Hair follicular keratinocyte (primary cell): ENCODE data around the gene SH3BGRL2. TPM values are rescaled to one million over a fixed set of nuclear protein-coding genes. Genes with fewer than 3 reads are reported as not detected.

Source experiments
- total RNA-seq: library from RNA; depleted of rRNA; stranded (reverse); fragments of >200 nt; gene quantifications from 2 replicates; pipeline ENCODE4 v1.2.3, GENCODE V29; 2015

The SH3BGRL2 gene
- total RNA-seq: 2.1 and 2.3 TPM in 2 replicates

DNA sequence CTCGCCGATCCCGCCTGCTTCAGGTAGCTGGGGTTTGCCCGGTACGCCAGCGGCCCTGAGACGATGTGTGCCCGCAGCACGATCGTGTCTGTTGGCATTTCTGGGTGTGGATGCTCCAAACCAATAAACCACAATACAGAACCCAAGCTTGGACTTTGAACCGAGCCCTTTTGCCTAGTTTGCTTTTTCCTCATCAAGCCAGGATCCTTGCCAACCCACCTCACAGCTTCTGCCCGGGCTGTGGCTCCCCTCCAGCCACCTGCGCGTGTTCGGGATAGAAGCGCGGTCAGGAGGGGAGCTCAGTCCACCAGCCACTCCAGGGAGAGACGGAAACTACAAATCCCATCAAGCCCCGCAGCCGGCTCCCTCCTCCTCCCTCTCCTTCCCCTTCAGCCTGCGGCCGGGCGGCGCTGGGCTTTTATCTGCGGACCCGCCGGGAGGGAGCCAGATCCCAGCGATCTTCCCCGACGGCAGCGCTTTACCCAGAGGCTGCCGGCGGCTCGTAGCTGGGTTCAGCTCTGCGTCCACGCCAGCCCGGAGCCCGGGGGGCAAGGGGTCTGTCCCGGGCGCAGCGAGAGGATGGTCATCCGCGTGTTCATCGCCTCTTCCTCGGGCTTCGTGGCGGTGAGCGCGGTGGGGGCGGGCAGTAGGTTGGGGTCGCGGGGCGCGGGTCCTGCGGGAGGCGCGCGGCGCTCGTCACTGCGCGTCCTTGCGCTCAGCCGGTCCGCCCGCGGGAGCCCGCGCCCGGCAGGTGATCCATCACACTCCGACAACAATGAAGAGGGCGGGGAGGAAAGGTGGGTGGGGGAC, at the start of gene SH3BGRL2:
SH3BGRL2 (plus strand) TSS at position 447 of the 810 bp plus-strand sequence; CDS start at position 580, 133 bp downstream.

Other genes with a start within 250 kb of the SH3BGRL2 start
- 1.3 and 1.9 TPM in 2 replicates for gene LCA5, start 93.9 kb upstream of the SH3BGRL2 start, total RNA-seq